Measurements from ENCODE around the gene SLCO4A1. TPM values are rescaled to one million over a fixed set of nuclear protein-coding genes. Genes with fewer than 3 reads are reported as not detected.

SLCO4A1 gene
- total and polyA plus RNA-seq, 5 donors from 2014 or later: 1.8 to 7.4 (median 2.8) TPM

GRCh38 chr20:62716198-62716940, 74.1 kb downstream of the SLCO4A1 start:
- peaks cover 9 to 30% (median 16%) of the 10 kb centered on the region in 4 donors for H3K4me1 Mint-ChIP-seq
- peak overlapping the region; percentile 55 to 83 (median 76) for H3K4me3 Mint-ChIP-seq
- peak overlapping the region; percentile 82 to 93 (median 90) for H3K27ac Mint-ChIP-seq
- peaks cover 4% of the 10 kb centered on the region for H3K27me3 Mint-ChIP-seq
- peaks cover 7 to 12% of the 10 kb centered on the region in 2 experiments for H3K9me3 ChIP-seq (ENCODE audit: control insufficient read depth in 2 of 2, low read length in 2 of 2)
- H3K36me3 Mint-ChIP-seq: peaks cover 3% of the 10 kb centered on the region
- no peaks in the 10 kb centered on the region for H3K36me3 ChIP-seq (ENCODE audit: control insufficient read depth, insufficient read depth, low read length)
- H3K9me3 Mint-ChIP-seq: peaks cover 0 to 14% (median 2%) of the 10 kb centered on the region in 7 donors
- ATAC-seq (ENCODE audit: low read depth in 2 of 2) (peak; percentile 82 to 90), DNase-seq (peak in 2 of 3 donors; percentile 36 to 37)
- peaks cover 22% of the 10 kb centered on the region for H3K4me1 ChIP-seq (ENCODE audit: control insufficient read depth, insufficient read depth, low read length, poor library complexity, severe bottlenecking)
- peak overlapping the region; percentile 13 for H3K4me3 ChIP-seq (ENCODE audit: low read depth, low read length)
- peak overlapping the region; percentile 34 for H3K27ac ChIP-seq (ENCODE audit: insufficient read depth, low read length, poor library complexity, severe bottlenecking)
- H3K27me3 ChIP-seq (ENCODE audit: control insufficient read depth, insufficient read depth, low read length): no peaks in the 10 kb centered on the region

- Mint-ChIP-seq H3K27me3 (peaks cover 4% of the 10 kb centered on the region), H3K9me3 (peaks cover 0 to 20% (median 6%) of the 10 kb centered on the region in 7 donors), H3K27ac (no peak overlapping the region), H3K4me1 (peaks cover 9 to 30% (median 17%) of the 10 kb centered on the region in 4 donors), H3K4me3 (no peak overlapping the region), H3K36me3 (peaks cover 3% of the 10 kb centered on the region)
- DNase-seq: no peak
- H3K9me3 ChIP-seq (ENCODE audit: control insufficient read depth in 2 of 2, low read length in 2 of 2): peaks cover 13 to 18% of the 10 kb centered on the region in 2 experiments
- no peak for ATAC-seq (ENCODE audit: low read depth in 2 of 2)
- no peak overlapping the region for H3K4me3 ChIP-seq (ENCODE audit: low read depth, low read length)
- H3K27ac ChIP-seq (ENCODE audit: insufficient read depth, low read length, poor library complexity, severe bottlenecking): peak overlapping the region; percentile 14
- no peaks in the 10 kb centered on the region for H3K36me3 ChIP-seq (ENCODE audit: control insufficient read depth, insufficient read depth, low read length)
- no peaks in the 10 kb centered on the region for H3K27me3 ChIP-seq (ENCODE audit: control insufficient read depth, insufficient read depth, low read length)
- H3K4me1 ChIP-seq (ENCODE audit: control insufficient read depth, insufficient read depth, low read length, poor library complexity, severe bottlenecking): peaks cover 22% of the 10 kb centered on the region
Observed at GRCh38 chr20:62716941-62717310, 74.6 kb downstream of the SLCO4A1 start.

- DNase-seq (no peak), ATAC-seq (ENCODE audit: low read depth in 2 of 2) (no peak)
- Histone ChIP-seq H3K36me3 (ENCODE audit: control insufficient read depth, insufficient read depth, low read length) (no peaks in the 10 kb centered on the region), H3K4me3 (ENCODE audit: low read depth, low read length) (no peak overlapping the region), H3K9me3 (ENCODE audit: control insufficient read depth in 2 of 2, low read length in 2 of 2) (peaks cover 14 to 18% of the 10 kb centered on the region in 2 experiments), H3K4me1 (ENCODE audit: control insufficient read depth, insufficient read depth, low read length, poor library complexity, severe bottlenecking) (peaks cover 22% of the 10 kb centered on the region), H3K27me3 (ENCODE audit: control insufficient read depth, insufficient read depth, low read length) (no peaks in the 10 kb centered on the region), H3K27ac (ENCODE audit: insufficient read depth, low read length, poor library complexity, severe bottlenecking) (no peak overlapping the region)
- peaks cover 3% of the 10 kb centered on the region for H3K36me3 Mint-ChIP-seq
- H3K9me3 Mint-ChIP-seq: peaks cover 0 to 22% (median 6%) of the 10 kb centered on the region in 7 donors
- no peak overlapping the region for H3K4me3 Mint-ChIP-seq
- peaks cover 9 to 30% (median 17%) of the 10 kb centered on the region in 4 donors for H3K4me1 Mint-ChIP-seq
- peaks cover 4% of the 10 kb centered on the region for H3K27me3 Mint-ChIP-seq
- peak overlapping the region in 2 of 3 donors; percentile 75 to 88 for H3K27ac Mint-ChIP-seq
Observed at GRCh38 chr20:62717933-62718332, 75.6 kb downstream of the SLCO4A1 start.

- Mint-ChIP-seq H3K4me1 (peaks cover 9 to 30% (median 17%) of the 10 kb centered on the region in 4 donors), H3K27me3 (peaks cover 4% of the 10 kb centered on the region), H3K36me3 (peaks cover 3% of the 10 kb centered on the region), H3K4me3 (no peak overlapping the region), H3K27ac (no peak overlapping the region), H3K9me3 (peaks cover 0 to 22% (median 6%) of the 10 kb centered on the region in 7 donors)
- H3K36me3 ChIP-seq (ENCODE audit: control insufficient read depth, insufficient read depth, low read length): no peaks in the 10 kb centered on the region
- H3K27me3 ChIP-seq (ENCODE audit: control insufficient read depth, insufficient read depth, low read length): no peaks in the 10 kb centered on the region
- H3K4me1 ChIP-seq (ENCODE audit: control insufficient read depth, insufficient read depth, low read length, poor library complexity, severe bottlenecking): peaks cover 22% of the 10 kb centered on the region
- H3K4me3 ChIP-seq (ENCODE audit: low read depth, low read length): no peak overlapping the region
- H3K27ac ChIP-seq (ENCODE audit: insufficient read depth, low read length, poor library complexity, severe bottlenecking): no peak overlapping the region
- DNase-seq: no peak
- ATAC-seq (ENCODE audit: low read depth in 2 of 2): no peak
- peaks cover 14 to 18% of the 10 kb centered on the region in 2 experiments for H3K9me3 ChIP-seq (ENCODE audit: control insufficient read depth in 2 of 2, low read length in 2 of 2)
Observed at GRCh38 chr20:62718546-62718945, 76.2 kb downstream of the SLCO4A1 start.

- H3K27me3 Mint-ChIP-seq: peaks cover 4% of the 10 kb centered on the region
- no peak for DNase-seq
- H3K4me3 Mint-ChIP-seq: no peak overlapping the region
- H3K4me1 Mint-ChIP-seq: peaks cover 9 to 28% (median 16%) of the 10 kb centered on the region in 4 donors
- no peak overlapping the region for H3K27ac Mint-ChIP-seq
- H3K27ac ChIP-seq (ENCODE audit: insufficient read depth, low read length, poor library complexity, severe bottlenecking): no peak overlapping the region
- peaks cover 14 to 18% of the 10 kb centered on the region in 2 experiments for H3K9me3 ChIP-seq (ENCODE audit: control insufficient read depth in 2 of 2, low read length in 2 of 2)
- peaks cover 3% of the 10 kb centered on the region for H3K36me3 Mint-ChIP-seq
- no peaks in the 10 kb centered on the region for H3K36me3 ChIP-seq (ENCODE audit: control insufficient read depth, insufficient read depth, low read length)
- H3K27me3 ChIP-seq (ENCODE audit: control insufficient read depth, insufficient read depth, low read length): no peaks in the 10 kb centered on the region
- peaks cover 0 to 22% (median 6%) of the 10 kb centered on the region in 7 donors for H3K9me3 Mint-ChIP-seq
- H3K4me1 ChIP-seq (ENCODE audit: control insufficient read depth, insufficient read depth, low read length, poor library complexity, severe bottlenecking): peaks cover 22% of the 10 kb centered on the region
- ATAC-seq (ENCODE audit: low read depth in 2 of 2): no peak
- H3K4me3 ChIP-seq (ENCODE audit: low read depth, low read length): no peak overlapping the region
Observed at GRCh38 chr20:62719250-62719935, 77.1 kb downstream of the SLCO4A1 start.

Other genes starting within 250 kb of the SLCO4A1 start
- gene CABLES2, start 235.2 kb upstream of the SLCO4A1 start, total RNA-seq: 7.0 TPM
- 1 to 10 TPM in 2 of 4 donors, under 1 TPM in 2; 0.49 to 1.7 (median 1.1) TPM for gene CABLES2, start 235.2 kb upstream of the SLCO4A1 start, polyA plus RNA-seq
- gene RBBP8NL, start 215.0 kb upstream of the SLCO4A1 start, total RNA-seq: not detected
- not detected for gene RBBP8NL, start 215.0 kb upstream of the SLCO4A1 start, polyA plus RNA-seq
- gene GATA5, start 166.5 kb upstream of the SLCO4A1 start, total RNA-seq: not detected
- gene GATA5, start 166.5 kb upstream of the SLCO4A1 start, polyA plus RNA-seq: not detected
- gene NTSR1, start 66.3 kb downstream of the SLCO4A1 start, total RNA-seq: 0.37 TPM
- gene NTSR1, start 66.3 kb downstream of the SLCO4A1 start, polyA plus RNA-seq: under 1 TPM in 1 of 4 donors, not detected in 3; 0.11 TPM
- gene MRGBP, start 154.0 kb downstream of the SLCO4A1 start, total RNA-seq: 7.0 TPM
- gene MRGBP, start 154.0 kb downstream of the SLCO4A1 start, polyA plus RNA-seq: 10 to 100 TPM in 2 of 4 donors, 1 to 10 TPM in 2; 7.9 to 11.5 (median 10.0) TPM
- gene OGFR, start 162.3 kb downstream of the SLCO4A1 start, total RNA-seq: 61.1 TPM
- 10 to 100 TPM; 41.5 to 46.9 (median 42.0) TPM for gene OGFR, start 162.3 kb downstream of the SLCO4A1 start, polyA plus RNA-seq
- not detected for gene COL9A3, start 174.5 kb downstream of the SLCO4A1 start, total RNA-seq
- gene COL9A3, start 174.5 kb downstream of the SLCO4A1 start, polyA plus RNA-seq: not detected
- gene TCFL5, start 219.3 kb downstream of the SLCO4A1 start, total RNA-seq: 3.8 TPM
- gene TCFL5, start 219.3 kb downstream of the SLCO4A1 start, polyA plus RNA-seq: 1 to 10 TPM in 2 of 4 donors, under 1 TPM in 2; 0.53 to 1.2 (median 1.1) TPM

All from CD4-positive, CD25-positive, alpha-beta regulatory T cell (primary cell).